Activated CD8-positive, alpha-beta memory T cell treated with anti-CD3 and anti-CD28 coated beads for 1 hour (primary cell): ENCODE results near the gene DFFB.

Experiments used
- DNase-seq, 2 donors: peaks; one replicate each; pipeline ENCODE4 v3.0.0-alpha.2; 2020; ENCODE audit warnings: low read depth in 1 of 2; ENCODE audit errors: extremely low read depth in 1 of 2

The DFFB gene

DNA sequence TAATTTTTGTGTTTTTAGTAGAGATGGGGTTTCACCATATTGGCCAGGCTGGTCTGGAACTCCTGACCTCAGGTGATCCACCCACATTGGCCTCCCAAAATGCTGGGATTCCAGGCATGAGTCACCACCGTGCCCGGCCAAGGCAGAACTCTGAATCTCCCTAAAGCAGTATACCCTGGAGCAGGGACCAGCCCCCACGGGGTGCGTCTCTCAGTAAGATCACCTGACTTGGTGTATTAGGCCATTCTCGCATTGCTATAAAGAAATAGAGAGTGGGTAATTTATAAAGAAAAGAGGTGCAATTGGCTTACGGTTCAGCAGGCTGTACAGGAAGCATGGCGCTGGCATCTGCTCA lies 14.2 kb downstream of the DFFB start:
- DNase-seq = no peak

DNA sequence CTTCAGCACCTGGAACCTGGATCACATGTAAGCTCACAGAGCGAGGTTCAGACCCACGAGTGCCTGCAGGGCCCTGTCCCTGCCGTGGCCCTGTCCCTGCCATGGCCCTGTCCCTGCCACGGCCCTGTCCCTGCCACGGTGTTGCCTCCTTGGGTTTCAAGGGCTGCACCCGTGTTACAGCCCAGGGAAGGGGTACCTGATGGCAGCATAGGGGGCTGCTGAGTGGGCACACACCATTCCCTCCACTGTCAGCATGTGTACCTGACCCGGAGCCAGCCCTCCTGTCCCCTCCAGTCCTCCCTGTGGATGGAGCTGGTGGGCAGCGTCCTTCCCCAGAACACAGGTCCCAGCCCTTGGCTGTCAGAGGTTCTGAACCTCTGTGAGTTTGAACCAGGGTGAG lies 15.3 kb downstream of the DFFB start:
- no peak for DNase-seq

DNA sequence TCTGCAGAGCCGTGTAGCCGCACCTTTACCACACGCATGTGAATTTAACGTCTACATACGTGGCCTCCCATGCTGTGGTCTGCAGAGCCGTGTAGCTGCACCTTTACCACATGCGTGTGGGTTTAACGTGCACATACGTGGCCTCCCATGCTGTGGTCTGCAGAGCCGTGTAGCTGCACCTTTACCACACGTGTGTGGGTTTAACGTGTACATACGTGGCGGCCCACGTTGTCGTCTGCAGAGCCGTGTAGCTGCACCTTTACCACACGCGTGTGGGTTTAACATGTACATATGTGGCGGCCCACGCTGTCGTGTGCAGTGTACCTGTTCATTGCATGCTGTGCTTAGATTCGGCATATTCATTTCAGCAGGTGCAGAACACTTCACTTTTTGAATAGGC lies 17.5 kb downstream of the DFFB start:
- DNase-seq = no peak

DNA sequence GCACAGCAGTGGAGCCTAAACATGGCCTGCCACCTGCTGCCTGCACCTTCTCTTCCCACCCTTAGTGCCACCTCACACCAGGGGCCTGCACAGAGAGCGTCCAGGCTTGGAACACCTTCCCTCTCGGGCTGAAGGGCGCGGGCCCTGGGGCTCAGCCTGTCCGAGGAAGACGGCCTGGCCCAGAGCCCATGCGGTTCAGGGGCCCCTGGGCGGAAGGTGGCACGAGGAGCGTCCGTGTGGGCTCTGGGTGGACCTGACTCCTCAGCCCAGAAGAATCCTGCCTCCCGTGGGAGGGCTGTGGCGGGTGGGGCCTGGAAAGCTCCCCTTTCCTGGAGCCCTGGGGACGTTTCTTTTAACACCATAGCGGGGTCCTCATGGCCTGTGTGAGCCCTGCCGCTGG lies 19.4 kb downstream of the DFFB start:
- no peak for DNase-seq

DNA sequence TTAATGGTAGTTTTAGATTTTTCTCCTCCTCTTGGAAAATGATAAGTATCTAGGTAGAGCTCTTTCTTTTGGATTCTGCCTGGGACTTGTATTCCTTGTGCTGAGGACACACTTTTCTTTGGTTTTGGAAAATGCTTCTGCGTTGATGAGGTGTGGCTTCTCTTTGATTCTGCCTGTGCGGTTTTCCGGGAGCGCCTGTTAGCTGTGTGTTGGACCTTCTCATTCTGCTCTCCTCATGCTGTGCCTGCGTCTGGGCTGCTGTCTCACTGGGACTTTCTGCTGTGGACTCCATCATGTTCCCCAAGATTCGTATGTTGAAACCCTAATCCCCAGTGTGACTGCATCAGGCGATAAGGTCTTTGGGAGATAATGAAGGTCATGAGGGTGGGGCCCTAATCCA lies 21.8 kb downstream of the DFFB start:
- DNase-seq = no peak

DNA sequence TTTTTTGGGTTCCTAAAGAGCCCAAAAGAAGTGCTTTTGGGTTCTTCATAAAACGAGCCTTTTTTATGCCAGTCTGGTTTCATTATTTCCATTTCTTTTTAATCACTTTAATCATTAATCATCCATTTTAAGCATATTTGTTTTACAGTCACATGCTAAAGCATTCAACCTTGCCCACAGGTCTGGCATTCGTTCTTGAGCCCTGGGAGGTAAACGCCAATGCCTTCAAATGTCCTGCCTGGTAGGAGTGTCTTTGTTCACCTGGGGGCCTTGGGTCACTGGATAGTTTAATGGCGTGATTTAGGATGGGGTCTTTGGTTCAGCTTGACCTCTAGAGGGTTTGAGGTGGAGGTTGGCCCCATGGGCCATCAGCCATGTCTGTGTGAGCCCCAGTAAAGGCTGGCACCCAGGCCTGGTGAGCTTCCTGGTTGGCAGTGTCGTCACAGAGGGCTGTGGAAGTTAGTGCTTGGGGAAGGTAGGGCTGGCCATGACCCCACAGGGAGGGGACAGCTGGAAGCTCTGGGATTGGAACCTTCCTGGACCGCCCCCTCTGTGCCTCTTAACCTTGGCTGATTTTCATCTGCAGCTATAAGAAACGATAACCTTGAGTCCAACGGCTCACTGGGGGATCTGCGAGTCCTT lies 22.6 kb downstream of the DFFB start:
- DNase-seq = no peak

DNA sequence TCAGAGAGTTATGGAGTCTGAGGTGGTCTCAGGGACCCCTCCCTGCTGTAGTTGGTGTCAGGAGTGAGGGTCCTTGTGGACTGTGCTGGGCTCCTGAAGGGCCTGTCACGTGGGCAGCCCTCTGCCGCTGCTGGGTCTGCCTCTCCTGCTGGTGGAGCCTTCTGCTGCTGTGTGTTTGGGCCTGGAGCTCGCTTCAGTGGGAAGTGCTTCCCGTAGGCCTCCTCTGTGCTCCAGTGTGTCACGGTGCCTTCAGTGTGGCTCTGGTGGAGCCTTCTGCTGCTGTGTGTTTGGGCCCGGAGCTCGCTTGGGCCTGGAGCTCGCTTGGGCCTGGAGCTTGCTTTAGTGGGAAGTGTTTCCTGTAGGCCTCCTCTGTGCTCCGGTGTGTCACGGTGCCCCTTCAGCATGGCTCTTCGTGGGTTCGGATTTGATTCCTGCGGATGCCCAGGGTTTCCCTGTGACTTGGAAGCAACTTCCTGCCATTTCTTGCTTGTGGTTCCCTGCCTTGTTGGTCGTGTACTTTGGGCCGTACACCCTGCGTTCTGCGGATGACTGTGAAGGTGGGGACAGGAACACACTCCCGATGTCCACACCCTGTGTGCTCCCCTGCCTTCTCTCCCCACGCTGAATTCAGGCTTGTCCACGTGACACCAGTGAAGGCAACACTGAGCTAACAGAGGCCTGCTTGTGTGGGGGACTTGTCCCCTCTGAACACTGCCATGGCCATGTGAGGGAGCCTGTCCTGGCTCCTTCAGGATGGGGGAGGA lies 23.3 kb downstream of the DFFB start:
- DNase-seq = no peak

DNA sequence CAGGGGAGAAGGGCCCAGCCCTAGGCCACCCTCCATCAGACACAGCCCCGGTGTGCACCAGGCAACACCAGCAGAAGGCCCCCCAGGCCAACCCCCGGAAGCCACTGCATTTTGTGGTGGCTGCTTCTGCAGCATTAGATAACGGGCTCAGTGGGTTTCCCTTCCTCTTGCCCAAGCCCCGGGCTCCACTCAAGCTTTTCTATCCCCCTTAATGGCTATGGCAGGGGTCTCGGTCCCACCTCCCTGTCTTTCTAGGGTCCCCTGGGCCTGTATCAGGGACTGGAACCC lies 23.9 kb downstream of the DFFB start:
- no peak for DNase-seq

DNA sequence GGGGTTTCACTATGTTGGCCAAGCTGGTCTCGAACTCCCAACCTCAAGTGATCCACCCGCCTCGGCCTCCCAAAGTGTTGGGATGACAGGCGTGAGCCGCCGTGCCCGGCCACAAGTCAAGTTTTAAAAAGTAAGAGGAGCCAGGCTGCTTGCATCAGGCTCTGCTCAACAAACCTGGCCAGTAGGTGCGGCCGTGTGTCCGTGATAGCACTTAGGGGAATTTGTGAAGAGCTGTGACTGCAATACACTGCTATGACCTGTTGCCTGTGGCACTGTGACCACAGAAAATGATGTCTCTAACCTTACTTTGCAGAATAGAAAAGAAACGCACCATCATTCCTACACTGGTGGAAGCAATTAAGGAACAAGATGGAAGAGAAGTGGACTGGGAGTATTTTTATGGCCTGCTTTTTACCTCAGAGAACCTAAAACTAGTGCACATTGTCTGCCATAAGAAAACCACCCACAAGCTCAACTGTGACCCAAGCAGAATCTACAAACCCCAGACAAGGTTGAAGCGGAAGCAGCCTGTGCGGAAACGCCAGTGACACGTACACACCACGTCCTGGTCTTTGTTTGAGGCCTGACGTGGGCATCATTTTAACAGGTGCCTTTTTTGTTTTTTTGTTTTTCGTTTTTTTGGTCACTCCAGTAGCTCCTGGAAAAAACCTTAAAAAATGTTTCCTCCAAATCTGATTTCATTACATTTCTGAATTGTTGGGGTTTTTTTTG lies 26.1 kb downstream of the DFFB start:
- DNase-seq = no peak

DNA sequence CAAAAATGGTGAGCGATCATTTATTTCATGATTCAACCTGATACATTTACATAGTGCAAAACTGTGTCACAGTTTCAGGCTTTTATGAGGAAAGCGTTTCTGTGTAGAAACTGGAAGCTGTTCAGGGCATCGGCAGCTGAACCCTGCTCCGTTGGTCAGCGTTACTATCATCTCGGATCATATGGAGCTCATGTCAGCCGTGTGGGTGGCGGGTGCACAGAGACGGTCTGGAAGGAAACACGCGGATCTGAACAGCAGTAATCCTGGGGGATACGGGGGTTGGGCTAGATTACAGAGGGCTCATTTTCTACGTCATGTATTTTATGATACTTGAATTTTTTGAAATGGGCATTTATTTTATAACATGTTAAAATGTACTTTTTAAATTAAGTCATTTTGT lies 27.7 kb downstream of the DFFB start:
- DNase-seq = no peak

DNA sequence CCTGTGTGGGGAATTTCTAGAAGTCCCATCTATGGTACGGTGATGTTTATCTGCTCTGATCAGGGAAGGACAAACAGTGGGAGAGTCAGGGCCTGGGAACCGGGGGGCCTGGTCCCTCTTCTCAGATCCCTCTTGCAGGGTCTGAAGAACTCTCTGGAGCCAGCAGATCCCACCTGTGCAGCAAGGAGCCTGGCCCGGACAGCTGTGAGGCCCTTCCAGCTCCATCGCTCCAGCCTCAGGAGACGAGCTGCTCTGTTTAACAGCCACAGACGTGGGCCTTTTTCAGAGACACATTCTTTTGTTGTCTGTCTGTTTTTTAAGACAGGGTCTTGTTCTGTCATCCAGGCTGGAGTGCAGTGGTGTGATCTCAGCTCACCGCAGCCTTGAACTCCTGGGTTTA lies 28.3 kb downstream of the DFFB start:
- no peak for DNase-seq

DNA sequence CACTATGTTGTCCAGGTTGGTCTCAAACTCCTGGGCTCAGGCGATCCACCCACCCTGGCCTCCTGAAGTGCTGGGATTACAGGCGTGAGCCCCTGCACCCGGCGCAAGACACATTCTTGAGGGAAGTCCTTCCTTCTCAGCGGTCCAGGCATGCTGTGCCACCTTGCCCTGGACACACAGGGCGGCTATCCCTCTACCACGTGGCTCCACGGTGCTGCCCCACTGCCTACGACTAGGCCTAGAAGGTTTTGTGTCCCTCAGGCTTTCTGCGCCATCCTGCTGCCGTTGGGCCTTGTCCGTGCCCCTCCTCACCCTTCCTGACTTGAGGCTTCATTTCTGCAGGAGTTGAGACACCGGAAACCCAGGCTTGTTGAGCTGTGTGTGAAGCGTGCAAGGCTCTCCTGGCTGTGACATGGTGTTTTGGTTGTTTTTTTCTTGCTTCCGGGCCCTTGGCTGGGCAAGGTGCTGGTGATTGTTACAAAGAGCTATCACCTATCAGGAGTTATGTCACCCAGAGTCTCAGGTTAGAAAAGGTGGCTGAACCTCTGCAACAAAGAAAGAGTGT lies 28.9 kb downstream of the DFFB start:
- DNase-seq = no peak

DNA sequence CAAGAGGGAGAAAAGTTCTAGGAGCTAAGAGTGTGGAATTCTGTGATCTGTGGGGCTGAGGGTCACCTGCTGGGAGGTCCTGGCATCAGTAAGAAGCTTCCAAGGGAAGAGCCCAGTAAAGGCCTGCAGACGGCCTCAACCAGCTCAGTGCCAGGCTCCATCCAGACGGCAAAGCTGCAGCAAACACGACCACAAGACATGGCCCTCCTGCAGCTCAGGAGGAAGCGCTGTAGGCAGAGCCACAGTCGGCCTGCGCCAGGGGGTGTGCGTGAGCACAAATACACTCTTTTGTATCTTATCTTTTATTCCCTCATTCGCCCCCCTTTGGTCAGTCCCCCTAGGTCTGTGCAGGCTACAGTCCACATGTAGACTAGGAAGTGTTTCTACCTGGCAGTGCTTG lies 29.4 kb downstream of the DFFB start:
- DNase-seq = no peak

DNA sequence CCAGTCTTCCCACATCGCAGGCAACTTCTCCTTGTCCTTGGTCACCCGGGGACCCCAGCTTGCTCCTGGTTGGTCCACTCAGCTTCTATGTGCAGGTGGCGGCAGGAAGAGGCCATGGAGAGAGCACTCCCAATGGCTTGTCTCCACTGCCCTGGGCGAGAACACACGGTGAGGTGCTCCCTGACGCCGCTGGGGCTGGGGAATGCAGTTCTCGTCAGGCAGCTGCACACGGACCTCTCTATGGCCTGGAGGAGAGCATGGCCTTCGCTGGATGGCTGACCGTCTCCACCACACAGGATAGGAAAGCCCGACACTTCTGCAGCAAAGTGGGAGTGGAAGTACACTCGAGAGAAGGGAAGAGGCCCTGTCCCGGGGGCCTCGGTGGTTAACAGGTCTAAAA lies 31.0 kb downstream of the DFFB start:
- DNase-seq = no peak

DNA sequence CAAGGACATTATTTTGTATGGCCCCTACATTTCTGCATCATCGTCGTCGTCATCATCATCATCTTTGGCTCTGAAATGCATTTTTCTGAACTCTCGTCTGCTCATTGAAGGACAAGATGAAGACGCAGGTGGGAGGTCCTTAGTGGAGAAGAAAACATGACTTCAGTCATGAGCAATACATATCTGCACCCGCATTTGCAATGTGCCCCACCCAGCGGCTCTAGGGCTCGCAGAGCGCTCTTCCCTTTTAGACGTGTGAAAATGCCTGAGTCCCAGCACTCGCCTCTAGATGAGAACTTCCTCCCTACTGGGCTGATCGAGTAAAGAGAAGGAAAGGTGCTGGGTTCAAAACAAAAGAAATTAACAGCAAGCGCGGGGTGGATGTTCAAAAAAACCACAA lies 32.7 kb downstream of the DFFB start:
- DNase-seq = no peak

DNA sequence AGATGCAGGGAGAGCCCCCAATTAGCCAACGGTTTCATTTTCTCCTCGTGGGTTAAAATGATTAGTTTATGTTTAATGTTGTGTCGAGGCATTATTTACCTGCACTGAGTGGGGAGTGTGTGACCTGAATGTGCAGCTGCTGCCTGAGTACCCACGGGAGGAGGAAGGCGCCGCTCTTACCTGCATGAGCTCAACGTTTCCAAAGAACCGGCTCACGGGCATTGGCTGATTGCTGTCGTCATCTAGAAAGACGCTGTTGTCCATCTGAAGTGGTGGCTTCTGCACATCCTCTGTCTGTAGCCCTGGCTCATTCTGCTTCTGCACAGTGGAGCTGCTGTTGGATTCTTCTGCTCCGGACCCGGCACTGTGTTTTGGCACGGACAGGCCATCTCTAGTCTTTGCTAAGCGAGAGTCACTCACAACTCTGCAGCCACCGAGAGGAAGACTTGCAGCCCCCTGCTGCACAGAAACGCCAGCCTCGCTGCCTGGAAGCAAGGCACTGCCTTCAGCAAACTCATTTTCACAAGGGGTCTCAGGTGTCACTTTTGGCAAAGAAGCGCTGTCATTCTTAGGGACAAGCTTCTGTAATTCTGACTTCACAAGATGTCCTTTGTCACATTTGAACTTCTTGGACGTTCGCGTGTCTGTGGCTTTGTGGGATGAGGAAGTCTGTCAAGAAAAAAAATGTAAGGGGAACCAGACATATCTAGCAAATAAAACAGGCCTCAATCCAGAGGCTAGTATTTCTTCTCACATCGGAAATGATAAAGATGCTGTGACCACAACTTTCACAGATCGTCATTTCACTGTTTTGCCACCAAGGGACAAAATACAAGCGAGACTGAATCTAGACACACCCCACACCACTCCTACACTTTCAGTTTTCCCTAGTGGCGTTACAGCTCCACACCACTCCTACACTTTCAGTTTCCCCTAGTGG lies 33.4 kb downstream of the DFFB start:
- DNase-seq = no peak

DNA sequence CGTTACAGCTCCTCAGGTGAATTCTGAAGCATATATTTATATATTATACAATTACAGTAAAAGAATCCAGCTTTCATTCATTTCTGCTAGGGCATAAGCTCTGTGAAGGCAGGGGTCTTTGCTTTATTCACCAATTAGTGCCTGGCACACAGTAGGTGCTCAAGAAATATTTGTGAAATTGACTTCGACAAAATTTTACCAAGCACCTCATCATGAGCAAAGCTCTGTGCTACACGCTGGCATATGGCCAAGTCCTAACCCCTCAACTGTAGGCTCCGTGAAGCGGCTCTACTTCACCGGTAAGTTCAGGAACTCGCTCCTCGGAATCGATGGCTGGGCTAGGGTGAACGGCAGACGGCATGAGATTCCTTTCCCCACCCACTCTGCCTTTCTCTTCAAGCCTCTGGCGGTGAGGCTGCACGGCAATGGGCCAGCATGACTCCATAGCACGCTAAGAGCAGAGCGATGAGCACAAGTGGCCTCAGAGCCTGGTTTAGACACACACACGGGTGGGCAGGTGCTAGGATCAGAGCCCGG lies 34.1 kb downstream of the DFFB start:
- no peak for DNase-seq

DNA sequence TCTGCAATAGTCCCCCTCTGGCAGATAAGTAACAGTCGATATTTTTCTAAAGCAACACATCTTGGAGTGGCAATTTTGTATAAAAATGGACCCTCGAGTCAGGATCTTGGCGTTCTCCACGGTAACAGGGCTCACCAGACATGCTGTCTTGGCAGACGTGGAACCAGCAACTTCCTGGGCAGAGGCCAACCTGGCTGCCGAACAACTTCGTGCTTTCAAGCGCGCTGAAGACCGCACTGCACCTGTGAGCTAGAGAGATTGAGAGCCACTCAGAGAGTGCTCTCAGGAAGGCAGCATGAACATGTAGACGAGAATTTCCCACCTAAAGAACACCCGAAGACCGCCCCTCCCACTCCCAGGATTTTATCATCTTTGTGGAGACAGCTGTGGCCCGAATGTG lies 35.5 kb downstream of the DFFB start:
- DNase-seq = no peak

DNA sequence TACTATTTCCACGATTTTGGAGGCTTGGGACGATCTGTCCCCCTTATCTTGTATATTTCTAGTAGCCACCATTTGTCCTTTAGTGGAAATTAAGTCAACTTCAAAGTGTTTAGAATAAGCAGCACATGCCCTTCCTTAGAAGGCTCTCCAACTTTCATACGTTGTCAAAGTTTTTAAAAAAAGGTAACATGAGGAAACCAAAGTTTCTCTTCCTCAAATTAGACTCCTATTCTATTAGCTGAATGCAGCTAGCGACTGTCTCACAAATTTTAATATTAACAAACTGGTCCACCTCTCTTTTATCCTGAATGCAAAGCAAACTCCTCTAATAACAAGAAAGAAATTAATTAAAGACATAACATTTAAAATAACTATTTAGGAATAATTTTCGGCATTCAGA lies 35.9 kb downstream of the DFFB start:
- no peak for DNase-seq

DNA sequence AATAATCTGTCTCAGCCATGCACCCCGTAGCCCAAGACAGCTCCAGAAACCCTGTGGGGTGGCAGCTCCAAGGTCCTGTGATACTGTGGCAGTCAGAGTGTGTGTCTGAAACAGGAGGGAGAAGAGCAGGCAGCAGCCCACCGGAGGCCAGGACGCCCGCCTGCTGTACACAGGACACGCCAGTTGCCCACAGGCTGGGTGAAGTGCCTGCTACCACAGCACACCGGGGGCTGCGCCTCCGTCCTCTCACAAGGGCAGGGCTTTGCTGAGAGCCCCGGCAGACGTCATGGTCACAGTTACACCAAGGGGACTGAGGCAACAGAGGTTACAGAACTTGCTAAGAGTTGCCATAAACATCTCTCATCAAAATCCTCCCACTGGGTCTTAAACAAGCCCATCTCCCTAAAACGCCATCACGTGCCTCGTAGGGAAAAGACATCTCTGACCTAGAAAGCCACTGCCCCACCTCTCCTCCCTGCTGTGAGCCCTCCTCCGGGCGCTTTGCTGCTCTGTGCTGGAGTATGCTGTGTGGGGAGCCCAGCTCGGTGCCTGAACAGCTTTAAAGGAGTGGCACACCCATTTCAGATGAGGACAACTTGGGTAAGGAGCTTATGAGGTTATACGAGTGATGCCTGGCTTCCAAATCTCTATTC lies 37.5 kb downstream of the DFFB start:
- no peak for DNase-seq
